Osteocyte (in vitro differentiated cells): ENCODE measurements around the gene ESYT2. TPM values are rescaled to one million over a fixed set of nuclear protein-coding genes. Genes with fewer than 3 reads are reported as not detected.
A peak's percentile ranks its signal among the peaks of the same experiment; 100 is the strongest.

Source experiments
- DNase-seq: peaks from one replicate; pipeline ENCODE4 v3.0.0; 2021; ENCODE audit warnings: mixed read lengths; ENCODE audit not compliant: unreplicated experiment; ENCODE audit errors: extremely low spot score
- H3K27ac Mint-ChIP-seq: one replicate; pipeline ENCODE4 v1.8.0; 2021; ENCODE audit warnings: mild to moderate bottlenecking, mixed read lengths; ENCODE audit not compliant: unreplicated experiment
- H3K27me3 Mint-ChIP-seq: one replicate; pipeline ENCODE4 v1.8.0; 2021; ENCODE audit warnings: mixed read lengths; ENCODE audit not compliant: unreplicated experiment
- H3K36me3 Mint-ChIP-seq: one replicate; pipeline ENCODE4 v1.8.0; 2021; ENCODE audit warnings: mixed read lengths; ENCODE audit not compliant: unreplicated experiment
- H3K4me1 Mint-ChIP-seq: one replicate; pipeline ENCODE4 v1.8.0; 2021; ENCODE audit warnings: mixed read lengths; ENCODE audit not compliant: unreplicated experiment
- H3K4me3 Mint-ChIP-seq: one replicate; pipeline ENCODE4 v1.8.0; 2021; ENCODE audit warnings: mild to moderate bottlenecking, moderate library complexity, mixed read lengths; ENCODE audit not compliant: unreplicated experiment
- H3K9me3 Mint-ChIP-seq: one replicate; pipeline ENCODE4 v1.8.0; 2021; ENCODE audit warnings: mixed read lengths; ENCODE audit not compliant: unreplicated experiment
- CTCF ChIP-seq: fragments of 200-600 bp; sonication (generic); IDR thresholded peaks from 2 replicates; pipeline ENCODE4 v1.5.0; 2021; ENCODE audit warnings: antibody characterized with exemption, mild to moderate bottlenecking, moderate library complexity
- total RNA-seq: library from RNA; stranded (reverse); gene quantifications from 2 replicates; pipeline ENCODE4 v1.2.1, GENCODE V29; 2021

Gene ESYT2
- total RNA-seq, 1 donor from 2014 or later, result 146 TPM

GRCh38 chr7:158777793-158778192 is 51.5 kb downstream of the ESYT2 start:
- H3K9me3 Mint-ChIP-seq, result no peaks in the 10 kb centered on the region
- no peak for TF ChIP-seq CTCF
- H3K4me3 Mint-ChIP-seq, result no peak overlapping the region
- H3K27me3 Mint-ChIP-seq, result no peaks in the 10 kb centered on the region
- H3K4me1 Mint-ChIP-seq, result peaks cover 9% of the 10 kb centered on the region
- DNase-seq, result no peak
- peak overlapping the region; percentile 43 for H3K27ac Mint-ChIP-seq
- H3K36me3 Mint-ChIP-seq, result peaks cover 32% of the 10 kb centered on the region

- no peak for DNase-seq
- Mint-ChIP-seq H3K36me3 (peaks cover 41% of the 10 kb centered on the region), H3K27me3 (no peaks in the 10 kb centered on the region), H3K9me3 (no peaks in the 10 kb centered on the region), H3K27ac (no peak overlapping the region), H3K4me1 (peaks cover 9% of the 10 kb centered on the region), H3K4me3 (no peak overlapping the region)
- TF ChIP-seq CTCF, result no peak
Measured at GRCh38 chr7:158776474-158776873, 52.8 kb downstream of the ESYT2 start.

- Mint-ChIP-seq H3K27me3 (no peaks in the 10 kb centered on the region), H3K9me3 (no peaks in the 10 kb centered on the region), H3K27ac (no peak overlapping the region), H3K36me3 (peaks cover 45% of the 10 kb centered on the region), H3K4me1 (peaks cover 9% of the 10 kb centered on the region), H3K4me3 (no peak overlapping the region)
- DNase-seq, result no peak
- TF ChIP-seq CTCF, result no peak
Measured at GRCh38 chr7:158774952-158775351, 54.4 kb downstream of the ESYT2 start.

- no peak overlapping the region for H3K4me3 Mint-ChIP-seq
- no peak overlapping the region for H3K27ac Mint-ChIP-seq
- no peaks in the 10 kb centered on the region for H3K9me3 Mint-ChIP-seq
- peaks cover 1% of the 10 kb centered on the region for H3K4me1 Mint-ChIP-seq
- H3K36me3 Mint-ChIP-seq, result peaks cover 41% of the 10 kb centered on the region
- TF ChIP-seq CTCF, result peak; percentile 7
- DNase-seq, result no peak
- H3K27me3 Mint-ChIP-seq, result no peaks in the 10 kb centered on the region
Measured at GRCh38 chr7:158772916-158773315, 56.4 kb downstream of the ESYT2 start.

GRCh38 chr7:158771213-158771834 is 58.0 kb downstream of the ESYT2 start:
- TF ChIP-seq CTCF, result no peak
- DNase-seq, result no peak
- Mint-ChIP-seq H3K27ac (no peak overlapping the region), H3K4me3 (no peak overlapping the region), H3K4me1 (peaks cover 1% of the 10 kb centered on the region), H3K36me3 (peaks cover 49% of the 10 kb centered on the region), H3K27me3 (no peaks in the 10 kb centered on the region), H3K9me3 (no peaks in the 10 kb centered on the region)
